ENCODE measurements around the gene CD22. TPM values are rescaled to one million over a fixed set of nuclear protein-coding genes. Genes with fewer than 3 reads are reported as not detected.

Gene CD22
- total RNA-seq, 1 experiment from 2014 or later: 0.28 TPM

DNA sequence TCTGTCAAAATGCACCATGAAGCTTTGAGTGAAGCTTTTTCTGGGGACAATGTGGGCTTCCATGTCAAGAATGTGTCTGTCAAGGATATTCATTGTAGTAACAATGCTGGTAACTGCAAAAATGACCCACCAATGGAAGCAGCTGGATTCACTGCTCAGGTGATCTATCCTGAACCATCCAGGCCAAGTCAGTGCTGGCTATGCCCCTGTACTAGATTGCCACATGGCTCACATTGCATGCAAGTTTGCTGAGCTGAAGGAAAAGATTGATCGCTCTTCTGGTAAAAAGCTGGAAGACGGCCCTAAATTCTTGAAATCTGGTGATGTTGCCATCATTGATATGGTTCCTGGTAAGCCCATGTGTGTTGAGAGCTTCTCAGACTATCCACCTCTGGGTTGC, 54.5 kb downstream of the CD22 start:
- DNase-seq (ENCODE audit: low spot score): no peak

DNA sequence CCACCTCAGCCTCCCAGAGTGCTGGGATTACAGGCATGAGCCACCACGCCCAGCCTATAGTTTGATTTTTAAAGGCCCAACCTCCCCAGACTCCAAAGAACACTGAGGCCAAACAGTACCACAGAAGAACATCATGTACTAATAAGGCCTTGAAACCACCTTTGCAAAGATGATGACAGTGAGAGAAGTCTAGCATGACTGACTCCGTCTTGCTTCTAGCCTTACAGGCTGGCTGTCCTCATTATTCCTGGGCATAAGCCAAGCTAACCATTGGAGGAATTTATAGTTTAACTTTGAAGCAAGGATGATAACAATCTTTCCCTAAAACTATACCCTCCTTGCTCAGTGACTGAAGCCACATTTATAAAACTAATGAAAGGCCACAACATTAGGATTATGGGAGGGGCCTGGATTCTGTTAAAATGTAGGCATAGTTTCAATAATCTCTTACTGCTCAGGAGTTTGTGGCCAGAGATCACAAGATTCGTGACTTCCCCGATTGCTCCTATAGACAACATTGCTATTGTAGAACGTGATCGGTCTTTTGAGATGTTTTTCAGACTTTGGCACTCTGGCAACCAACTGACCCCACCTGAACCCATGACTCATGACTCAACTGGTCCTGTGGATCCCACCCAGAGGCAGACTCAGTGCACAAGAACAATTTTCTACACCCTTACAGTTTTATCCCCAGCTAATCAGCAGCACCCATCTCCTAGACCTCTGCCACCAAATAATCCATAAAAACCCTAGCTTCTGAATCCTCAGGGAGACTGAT, 59.5 kb downstream of the CD22 start:
- no peak for DNase-seq (ENCODE audit: low spot score)

DNA sequence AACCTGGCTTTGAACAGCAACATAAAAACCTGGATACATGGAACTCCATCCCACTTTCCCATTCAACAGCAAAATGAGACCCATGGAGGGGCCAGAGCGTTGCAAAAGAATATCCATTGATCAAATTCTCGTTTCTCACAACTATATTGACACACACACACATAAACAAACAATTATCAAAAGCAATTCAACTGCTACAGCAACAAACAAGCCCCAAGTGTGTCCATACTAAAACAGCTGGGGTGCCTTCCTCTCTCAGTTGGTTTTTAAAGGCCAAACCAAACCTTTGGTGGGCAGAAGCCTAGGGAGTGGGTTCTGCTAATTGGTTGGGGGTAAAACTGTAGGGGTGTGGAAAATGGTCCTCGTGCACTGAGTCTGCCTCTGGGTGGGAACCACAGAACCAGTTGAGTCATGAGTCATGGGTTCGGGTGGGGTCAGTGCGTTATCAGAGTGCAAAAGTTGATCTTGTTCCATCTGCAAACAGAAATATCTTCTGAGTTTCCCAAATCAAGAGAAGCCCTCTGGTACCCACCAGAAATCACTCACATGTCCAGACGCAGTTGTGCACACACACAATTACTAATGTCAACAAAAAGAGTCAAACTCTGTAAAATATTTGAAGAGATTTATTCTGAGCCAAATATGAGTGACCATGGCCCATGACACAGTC, 60.3 kb downstream of the CD22 start:
- DNase-seq (ENCODE audit: low spot score): no peak

DNA sequence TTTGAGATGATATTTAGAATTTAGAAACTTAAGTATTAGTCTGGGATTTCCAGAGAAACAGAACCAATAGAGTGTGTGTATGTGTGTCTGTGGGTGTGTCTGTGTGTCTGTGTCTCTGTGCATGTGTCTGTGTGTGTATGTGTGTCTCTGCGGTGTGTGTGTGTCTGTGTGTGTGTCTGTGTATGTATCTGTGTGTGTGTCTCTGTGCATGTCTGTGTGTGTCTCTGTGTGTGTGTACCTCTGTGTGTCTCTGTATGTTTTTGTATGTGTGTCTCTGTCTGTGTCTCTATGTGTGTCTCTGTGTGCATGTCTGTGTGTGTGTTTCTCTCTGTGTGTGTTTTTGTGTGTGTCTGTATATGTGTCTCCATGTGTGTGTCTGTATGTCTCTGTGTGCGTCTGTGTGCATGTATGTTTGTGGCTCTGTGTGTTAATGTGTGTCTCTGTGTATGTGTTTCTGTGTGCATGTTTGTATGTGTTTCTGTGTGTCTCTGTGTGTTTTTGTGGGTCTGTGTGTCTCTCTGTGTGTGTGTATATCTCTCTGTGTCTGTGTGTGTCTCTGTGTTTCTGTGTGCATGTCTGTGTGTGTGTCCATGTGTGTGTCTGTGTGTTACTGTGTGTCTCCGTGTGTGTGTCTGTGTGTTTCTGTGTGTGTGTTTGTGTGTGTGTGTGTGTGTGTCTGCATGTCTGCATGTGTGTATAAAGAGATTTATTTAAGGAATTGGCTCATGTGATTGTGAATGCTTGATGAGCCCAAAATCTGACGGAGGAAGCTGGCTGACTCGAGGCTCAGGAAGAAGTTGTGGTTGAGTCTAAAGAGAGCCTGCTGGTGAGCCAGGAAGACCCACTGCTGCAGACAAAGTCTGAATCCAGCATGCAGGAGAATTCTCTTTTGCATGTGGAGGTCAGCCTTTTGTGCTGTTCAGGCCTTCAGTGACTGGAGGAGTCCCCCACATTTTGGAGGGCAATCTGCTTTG, 64.0 kb downstream of the CD22 start:
- no peak for DNase-seq (ENCODE audit: low spot score)

DNA sequence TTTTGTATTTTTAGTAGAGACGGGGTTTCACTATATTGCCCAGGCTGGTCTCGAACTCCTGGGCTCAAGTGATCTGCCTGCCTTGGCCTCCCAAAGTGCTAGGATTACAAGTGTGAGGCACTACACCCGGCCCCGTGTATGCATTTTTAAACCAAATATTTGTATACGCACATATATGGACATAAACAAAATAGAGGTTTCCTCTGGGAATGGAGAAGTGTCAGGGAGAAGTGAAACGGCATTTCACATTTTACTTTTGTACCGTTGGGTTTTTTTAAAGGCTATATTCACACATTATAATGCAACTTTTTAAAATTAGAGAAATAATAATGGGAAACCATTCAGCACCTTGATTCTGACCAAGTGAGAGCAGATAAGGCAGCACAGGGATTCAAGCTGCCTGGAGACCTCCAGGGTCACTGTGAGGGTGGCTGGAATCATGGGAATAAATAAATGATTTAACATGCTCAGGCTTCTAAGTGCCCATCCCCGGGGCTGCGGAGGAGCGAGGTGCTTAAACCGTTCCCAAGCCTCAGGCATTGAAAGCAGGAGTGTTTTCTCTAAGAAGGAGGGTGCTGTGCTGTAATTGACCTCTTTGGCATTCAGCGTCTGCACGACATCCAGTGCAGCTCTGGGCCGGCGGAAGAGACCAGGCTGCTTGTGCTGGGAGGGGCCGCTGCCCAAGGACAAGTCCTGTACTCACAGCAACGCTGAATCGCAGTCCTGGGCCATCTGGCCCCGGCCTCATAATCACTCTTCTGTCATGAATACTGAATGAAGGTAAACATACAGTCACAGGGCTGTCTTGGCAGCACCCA, 66.6 kb downstream of the CD22 start:
- DNase-seq (ENCODE audit: low spot score): no peak

DNA sequence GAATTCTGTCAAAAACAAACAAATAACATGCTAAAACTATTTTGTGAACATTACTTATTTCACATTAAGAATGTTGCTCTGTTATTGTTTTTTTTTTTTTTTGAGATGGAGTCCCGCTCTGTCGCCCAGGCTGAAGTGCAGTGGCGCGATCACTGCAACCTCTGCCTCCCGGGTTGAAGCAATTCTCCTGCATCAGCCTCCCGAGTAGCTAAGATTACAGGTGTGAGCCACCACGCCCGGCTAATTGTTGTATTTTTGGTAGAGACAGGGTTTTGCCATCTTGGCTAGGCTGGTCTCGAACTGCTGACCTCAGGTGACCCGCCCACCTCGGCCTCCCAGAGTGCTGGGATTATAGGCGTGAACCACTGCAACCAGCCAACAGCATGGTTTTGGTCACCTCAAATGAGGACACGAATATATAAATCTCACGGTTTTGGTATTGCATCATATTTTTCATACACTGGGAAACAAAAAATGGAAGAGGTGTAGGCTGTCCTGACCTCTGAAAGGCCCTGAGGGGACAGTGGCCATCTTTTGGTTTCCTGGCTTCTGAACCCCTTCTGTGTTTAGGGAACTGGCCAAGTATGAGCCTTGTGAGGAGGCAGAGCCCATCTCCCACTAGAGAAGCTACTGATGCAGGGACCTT, 67.4 kb downstream of the CD22 start:
- no peak for DNase-seq (ENCODE audit: low spot score)

Other genes starting within 250 kb of the CD22 start
- gene FXYD3, start 213.4 kb upstream of the CD22 start, total RNA-seq (2014; rRNA removed; shearing (Covaris generic)): 15.8 and 38.9 TPM in 2 replicates
- gene LGI4, start 194.1 kb upstream of the CD22 start, total RNA-seq (2014; rRNA removed; shearing (Covaris generic)): not detected in 2 replicates
- gene FXYD1, start 190.4 kb upstream of the CD22 start, total RNA-seq (2014; rRNA removed; shearing (Covaris generic)): not detected in 2 replicates
- not detected in 2 replicates for gene FXYD7, start 185.9 kb upstream of the CD22 start, total RNA-seq (2014; rRNA removed; shearing (Covaris generic))
- 46.4 and 48.2 TPM in 2 replicates for gene FXYD5, start 174.5 kb upstream of the CD22 start, total RNA-seq (2014; rRNA removed; shearing (Covaris generic))
- gene FAM187B, start 100.4 kb upstream of the CD22 start, total RNA-seq (2014; rRNA removed; shearing (Covaris generic)): not detected in 2 replicates
- 475 and 478 TPM in 2 replicates for gene LSR, start 80.2 kb upstream of the CD22 start, total RNA-seq (2014; rRNA removed; shearing (Covaris generic))
- gene USF2, start 60.2 kb upstream of the CD22 start, total RNA-seq (2014; rRNA removed; shearing (Covaris generic)): 218 and 226 TPM in 2 replicates
- gene HAMP, start 46.7 kb upstream of the CD22 start, total RNA-seq (2014; rRNA removed; shearing (Covaris generic)): 0.05 TPM in 1 of 2 replicates, not detected in the other
- not detected in 2 replicates for gene MAG, start 37.0 kb upstream of the CD22 start, total RNA-seq (2014; rRNA removed; shearing (Covaris generic))
- not detected in 2 replicates for gene FFAR1, start 18.7 kb downstream of the CD22 start, total RNA-seq (2014; rRNA removed; shearing (Covaris generic))
- not detected in 2 replicates for gene FFAR3, start 29.3 kb downstream of the CD22 start, total RNA-seq (2014; rRNA removed; shearing (Covaris generic))
- not detected in 2 replicates for gene GPR42, start 41.9 kb downstream of the CD22 start, total RNA-seq (2014; rRNA removed; shearing (Covaris generic))
- gene FFAR2, start 119.1 kb downstream of the CD22 start, total RNA-seq (2014; rRNA removed; shearing (Covaris generic)): 0.08 and 0.33 TPM in 2 replicates
- gene KRTDAP, start 161.3 kb downstream of the CD22 start, total RNA-seq (2014; rRNA removed; shearing (Covaris generic)): not detected in 2 replicates
- gene DMKN, start 184.5 kb downstream of the CD22 start, total RNA-seq (2014; rRNA removed; shearing (Covaris generic)): 7.0 and 8.6 TPM in 2 replicates
- gene SBSN, start 199.1 kb downstream of the CD22 start, total RNA-seq (2014; rRNA removed; shearing (Covaris generic)): not detected in 2 replicates
- not detected in 2 replicates for gene GAPDHS, start 204.3 kb downstream of the CD22 start, total RNA-seq (2014; rRNA removed; shearing (Covaris generic))
- gene TMEM147, start 216.4 kb downstream of the CD22 start, total RNA-seq (2014; rRNA removed; shearing (Covaris generic)): 184 and 206 TPM in 2 replicates
- 0.13 TPM in 1 of 2 replicates, not detected in the other for gene ATP4A, start 234.5 kb downstream of the CD22 start, total RNA-seq (2014; rRNA removed; shearing (Covaris generic))